Activated CD8-positive, alpha-beta memory T cell treated with anti-CD3 and anti-CD28 coated beads for 1 hour (primary cell): ENCODE measurements around the gene ZBTB16.
"Not testable (repeated sequence)": the region's sequence is repeated elsewhere in the genome, so short reads cannot be mapped to it uniquely, and the experiment has no call there.

ENCODE experiments used
- DNase-seq, 2 donors: peaks; one replicate each; pipeline ENCODE4 v3.0.0-alpha.2; 2020; ENCODE audit warnings: low read depth in 1 of 2; ENCODE audit errors: extremely low read depth in 1 of 2

ZBTB16 gene

DNA sequence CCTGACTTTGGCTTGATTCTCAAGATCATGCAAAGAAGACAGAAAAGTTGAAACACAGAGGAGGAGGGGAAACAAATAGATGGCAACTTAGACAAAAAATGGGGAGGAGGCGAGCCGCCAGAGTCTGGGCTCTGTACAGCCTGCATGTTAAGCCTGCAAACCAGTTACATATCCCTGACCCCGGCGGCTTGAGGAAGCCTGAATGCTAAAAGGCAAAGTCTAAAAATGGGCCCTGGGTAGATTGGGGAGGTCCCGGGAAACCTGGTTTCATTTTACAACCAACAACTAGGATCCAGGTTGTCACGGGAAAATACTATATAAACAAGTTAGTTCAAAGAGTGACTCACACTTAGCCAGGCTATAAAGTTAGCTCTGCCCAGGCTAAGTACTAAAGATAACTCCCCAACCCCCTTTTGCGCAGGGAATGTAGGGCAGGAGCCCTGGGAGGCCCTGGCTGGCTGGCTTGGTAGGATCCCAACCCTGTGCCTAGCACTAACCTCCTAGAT, 18.8 kb upstream of the ZBTB16 start:
- DNase-seq = no peak

DNA sequence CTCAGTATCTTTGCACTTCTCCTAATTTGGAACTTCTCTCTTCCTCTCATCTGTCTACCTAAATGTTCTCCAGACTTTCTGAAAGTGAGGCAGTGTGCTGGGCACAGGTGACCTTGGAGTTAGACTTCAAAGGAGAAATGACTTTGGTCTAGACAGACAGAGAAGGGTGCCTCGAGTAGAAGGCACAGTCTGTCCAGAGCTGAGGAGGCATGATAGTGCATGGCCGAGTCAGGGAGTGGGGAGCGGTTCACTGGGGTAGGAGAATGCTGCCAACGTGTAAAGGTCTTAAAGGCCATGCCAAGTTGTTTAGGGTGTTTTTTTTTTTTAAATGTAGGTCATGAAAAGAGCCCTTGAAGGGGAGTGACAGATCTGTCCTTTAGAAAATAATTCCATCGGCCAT, 17.3 kb upstream of the ZBTB16 start:
- DNase-seq = no peak

DNA sequence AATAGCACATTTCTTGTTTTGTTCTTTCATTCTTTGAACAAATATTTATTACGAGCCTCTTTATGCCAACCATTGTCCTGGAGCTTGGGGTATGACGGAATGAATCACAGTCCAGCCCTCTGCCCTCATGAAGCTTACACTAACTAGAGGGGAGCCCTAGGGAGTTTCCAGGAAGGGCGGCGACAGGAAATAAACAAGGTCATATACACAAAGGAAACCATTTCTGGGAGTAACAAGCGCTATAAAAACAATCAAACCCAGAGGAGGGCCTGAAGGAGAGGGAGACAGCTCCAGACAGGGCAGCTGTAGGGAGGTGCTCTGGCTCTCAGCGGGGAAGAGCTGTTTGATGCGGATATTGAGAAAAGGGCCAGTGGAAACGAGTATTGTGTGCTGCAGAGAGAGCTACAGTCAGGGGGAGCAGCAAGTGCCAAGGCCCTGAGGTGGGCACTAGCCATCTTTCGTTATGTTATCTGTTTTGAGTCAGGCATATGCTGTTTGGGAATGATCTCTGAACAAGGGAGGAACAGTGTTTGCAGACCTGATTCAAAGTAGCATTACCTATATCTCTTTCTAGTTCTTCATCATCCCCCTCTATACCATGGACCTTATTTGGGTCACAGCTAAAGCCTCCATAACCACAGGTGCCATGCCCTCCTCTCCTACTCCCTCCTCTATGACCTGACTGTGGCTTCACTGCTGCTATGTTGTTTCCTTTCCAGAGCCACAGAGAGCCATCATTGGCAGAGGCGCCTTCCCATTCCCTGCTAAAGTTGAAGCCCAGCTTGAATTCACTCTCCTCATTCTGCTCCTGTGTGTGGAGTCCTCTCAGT, 15.3 kb upstream of the ZBTB16 start:
- DNase-seq = no peak

DNA sequence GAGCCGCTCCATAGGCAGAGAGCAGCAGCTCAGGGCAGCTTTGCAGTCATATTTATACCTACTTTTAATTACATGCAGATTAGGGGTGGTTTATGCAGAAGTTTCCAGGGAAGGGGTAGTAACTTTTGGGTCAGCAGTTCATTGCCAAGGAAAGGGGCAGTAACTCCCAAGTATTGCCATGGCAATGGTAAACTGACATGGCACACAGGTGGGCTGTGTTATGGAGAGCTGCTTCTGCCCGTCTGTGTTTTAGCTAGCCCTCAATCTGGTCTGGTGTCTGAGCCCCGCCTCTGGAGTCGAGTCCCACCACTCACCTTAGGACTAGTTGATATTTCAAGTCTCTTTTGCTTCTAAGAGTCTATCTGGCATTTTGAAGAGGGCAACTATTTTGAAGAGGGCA, 12.2 kb upstream of the ZBTB16 start:
- DNase-seq = no peak

- no peak for DNase-seq
These were observed 10.5 kb upstream of the ZBTB16 start for GRCh38 chr11:114049050-114049449.

GRCh38 chr11:114049766-114050165, 9.7 kb upstream of the ZBTB16 start:
- not testable (repeated sequence) for DNase-seq

DNA sequence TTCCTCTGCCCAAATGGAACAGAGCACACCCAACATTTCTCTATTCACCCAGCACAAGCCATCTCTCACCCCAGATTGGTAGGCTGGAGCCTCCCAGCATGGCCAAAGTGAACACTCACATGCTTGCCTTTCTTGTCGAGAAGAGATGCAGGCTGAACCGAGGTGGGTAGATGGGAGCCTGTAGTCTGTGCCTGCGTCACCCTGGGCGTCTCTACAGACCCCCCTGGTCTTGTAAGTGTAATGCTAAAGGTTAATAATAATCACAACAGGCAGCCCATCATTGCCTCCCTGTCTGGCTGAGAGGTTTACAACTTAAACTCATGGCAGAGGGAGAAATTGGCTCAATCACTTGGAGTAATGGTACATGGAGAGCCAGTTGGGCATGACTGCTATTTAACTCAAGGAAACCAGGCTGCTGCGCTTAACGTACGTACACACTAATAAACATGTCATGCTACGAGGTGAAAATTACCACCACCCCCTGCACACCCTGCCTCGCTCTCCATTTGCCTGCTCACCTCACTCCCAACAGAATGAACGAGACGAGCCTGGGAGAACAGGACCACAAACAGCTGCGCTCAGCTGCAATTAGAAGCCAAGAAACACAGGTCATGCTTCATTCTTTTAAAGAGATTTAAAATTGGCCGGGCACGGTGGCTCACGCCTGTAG, 9.1 kb upstream of the ZBTB16 start:
- no peak for DNase-seq

- no peak for DNase-seq
These were observed 8.0 kb upstream of the ZBTB16 start for GRCh38 chr11:114051558-114051957.

- no peak for DNase-seq
These were observed 7.4 kb upstream of the ZBTB16 start for GRCh38 chr11:114052160-114052559.

DNA sequence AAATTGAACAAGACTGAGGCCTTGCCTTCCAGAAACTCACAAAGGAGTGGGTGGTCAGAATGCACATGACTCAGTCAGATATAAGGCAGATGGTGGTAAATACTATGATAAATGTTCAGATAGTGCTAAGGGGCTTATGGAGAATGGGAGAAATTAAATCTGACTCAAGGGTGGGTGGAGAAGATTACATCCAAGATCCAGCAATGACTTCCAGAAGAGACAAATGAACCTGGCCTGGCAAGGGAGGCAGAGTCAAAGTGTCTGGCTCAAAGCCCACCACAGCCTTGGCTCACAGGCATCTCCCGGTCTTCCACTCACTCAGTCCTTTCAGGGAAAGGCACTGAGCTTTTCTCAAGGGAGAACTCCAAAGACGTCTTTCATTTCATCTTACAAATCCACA, 6.1 kb upstream of the ZBTB16 start:
- DNase-seq = no peak

GRCh38 chr11:114054806-114055205, 4.7 kb upstream of the ZBTB16 start:
- DNase-seq = no peak

DNA sequence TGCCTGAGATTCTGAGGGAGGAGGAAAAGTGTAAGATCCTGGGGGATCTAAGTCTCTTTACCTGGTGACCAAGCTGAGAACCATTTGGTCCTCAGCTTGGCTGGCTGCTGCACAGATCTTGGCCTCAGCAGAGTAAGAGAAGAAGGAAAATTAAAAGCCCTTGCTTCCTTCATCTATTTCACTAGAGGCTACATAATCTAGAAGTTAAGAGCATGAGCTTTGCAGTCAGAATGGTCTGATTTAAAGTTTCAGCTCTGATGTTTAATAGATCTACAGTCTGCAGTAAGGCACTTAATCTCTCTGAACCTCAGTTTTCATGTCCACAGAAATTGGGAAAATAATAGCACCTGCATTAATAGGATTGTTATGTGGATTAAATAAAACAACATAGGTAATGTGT, 3.1 kb upstream of the ZBTB16 start:
- DNase-seq = no peak

DNA sequence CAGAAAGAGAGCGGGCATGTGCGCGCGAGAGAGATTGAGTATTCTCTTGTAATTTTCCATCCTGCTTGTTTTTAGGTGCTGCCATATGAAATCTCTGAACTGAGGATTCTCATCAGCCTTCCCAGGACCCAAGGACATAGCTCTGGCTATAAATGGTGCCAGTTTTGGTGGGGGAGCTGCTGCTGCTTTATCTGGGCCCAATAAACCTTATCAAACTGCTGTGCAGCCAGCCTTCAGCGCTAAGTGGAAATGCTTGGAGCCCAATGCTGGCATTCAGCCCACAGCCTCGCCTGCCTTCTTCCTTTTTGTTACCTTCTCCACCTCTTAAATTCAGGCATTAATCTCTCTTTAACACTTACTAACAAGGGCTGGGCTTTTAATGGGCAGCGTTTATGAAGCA, 2.4 kb upstream of the ZBTB16 start:
- no peak for DNase-seq

DNA sequence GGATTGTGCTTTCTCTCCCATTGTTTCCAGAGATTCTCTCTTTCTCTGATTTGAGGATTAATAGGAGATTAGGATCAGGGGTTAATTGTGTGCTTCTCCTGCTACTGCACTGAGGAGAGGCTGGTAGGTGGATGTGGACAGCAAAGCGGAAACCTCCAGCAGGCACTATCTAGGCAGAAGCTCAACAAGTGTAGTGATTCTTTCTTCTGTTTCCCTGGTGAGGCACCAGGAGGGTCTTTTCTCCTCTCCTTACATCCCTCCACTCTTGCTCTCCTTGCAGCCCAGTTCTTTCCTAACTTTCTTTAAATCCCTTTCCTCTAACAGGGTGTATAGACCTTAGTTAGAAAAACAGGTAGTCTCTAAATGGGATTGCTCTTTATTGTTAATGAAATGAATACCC, 1.9 kb upstream of the ZBTB16 start:
- no peak for DNase-seq

- no peak for DNase-seq
These were observed 1.3 kb upstream of the ZBTB16 start for GRCh38 chr11:114058026-114058706.

DNA sequence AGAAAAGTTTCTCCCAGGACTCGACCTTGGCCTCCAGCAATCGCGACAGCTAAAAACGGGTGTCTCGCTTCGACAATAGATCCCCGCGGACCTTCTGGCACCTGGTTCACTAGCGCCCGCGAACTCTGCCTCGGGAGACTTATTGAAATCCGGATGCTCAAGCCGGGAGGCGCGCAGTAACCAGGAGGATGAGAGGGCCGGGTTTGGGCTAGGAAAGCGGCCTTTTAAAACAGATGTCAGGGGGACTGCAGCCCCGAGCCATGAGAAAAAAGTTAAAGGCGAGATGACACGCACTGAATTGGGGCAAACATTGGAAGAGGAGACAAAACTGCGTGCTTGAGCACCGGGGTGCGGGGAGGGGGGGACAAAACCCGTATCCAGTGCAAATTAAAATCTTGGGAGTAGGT, 637 bp upstream of the ZBTB16 start:
- DNase-seq = no peak

GRCh38 chr11:114059984-114060391, 477 bp downstream of the ZBTB16 start:
- no peak for DNase-seq

DNA sequence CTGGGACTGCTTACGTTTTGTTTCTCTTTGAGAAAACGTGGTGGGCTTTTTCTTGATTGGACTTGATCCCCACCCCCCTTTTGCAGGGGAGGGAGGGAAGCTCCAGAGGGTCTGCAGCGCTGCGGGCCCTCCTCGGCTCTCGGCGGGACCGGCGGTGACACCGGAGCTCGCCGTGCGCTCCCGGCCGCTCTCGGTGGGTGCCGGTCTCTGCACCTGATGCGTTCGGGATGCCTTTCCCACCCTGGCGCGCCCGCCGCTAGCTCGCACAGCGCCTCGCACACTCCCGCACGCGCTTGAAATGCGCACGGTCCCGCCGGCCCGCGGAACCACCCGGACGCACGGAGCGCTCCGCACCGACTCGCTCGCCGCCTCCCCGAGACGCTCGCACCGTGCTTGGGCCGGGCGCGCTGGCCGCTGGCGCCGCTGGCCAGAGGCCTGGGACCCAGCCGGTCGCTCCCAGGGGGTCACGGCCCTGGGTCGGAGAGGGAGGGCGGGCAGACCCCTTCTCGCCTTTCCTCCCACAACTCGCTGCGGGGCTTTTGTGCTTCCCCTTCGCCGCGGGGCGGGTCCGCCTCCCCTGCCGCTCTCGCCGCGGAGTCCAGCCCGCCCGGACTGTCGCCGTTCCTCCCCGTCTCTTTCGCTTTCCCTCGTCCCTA, 1.0 kb downstream of the ZBTB16 start:
- DNase-seq = no peak

- DNase-seq = no peak
These were observed 1.7 kb downstream of the ZBTB16 start for GRCh38 chr11:114061048-114061680.

DNA sequence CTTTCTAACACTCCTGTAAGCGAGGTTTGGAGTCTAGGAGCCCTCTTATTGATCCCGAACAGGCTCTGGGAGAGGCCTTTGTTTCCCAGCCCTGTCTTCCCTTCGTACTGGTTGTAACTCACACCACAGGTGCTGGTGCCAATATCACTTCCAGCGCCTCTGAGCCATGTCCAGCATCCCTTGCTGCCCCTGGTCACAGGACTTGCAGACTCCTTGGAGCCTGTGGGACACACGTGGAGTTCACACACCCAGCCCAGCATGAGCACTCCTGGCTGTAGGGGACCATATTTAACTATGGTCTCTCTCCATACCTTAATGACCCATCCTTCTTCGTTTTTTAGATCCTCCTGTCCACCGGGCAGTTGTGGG, 2.2 kb downstream of the ZBTB16 start:
- no peak for DNase-seq

GRCh38 chr11:114062272-114062671, 2.8 kb downstream of the ZBTB16 start:
- DNase-seq = no peak
